Measurements from ENCODE around the gene HOXC12. TPM values are rescaled to one million over a fixed set of nuclear protein-coding genes. Genes with fewer than 3 reads are reported as not detected.

HOXC12 gene
- total RNA-seq, 4 donors from 2014 or later: not detected

- H3K27ac ChIP-seq: peak overlapping the region in 1 of 4 donors; percentile 81
- ATAC-seq (peak in 1 of 2 donors; percentile 9), DNase-seq (no peak)
- intact Hi-C loops (cut with DNase I; ENCODE audit: low total_unique reads) (no loop called here), in situ Hi-C loops (cut with MboI; ENCODE audit: low sequenced_read_pairs in 4 of 4) (no loop called here)
- TF ChIP-seq POLR2A (IDR thresholded peaks at IDR 0.05) (no peak), CTCF (IDR thresholded peaks at IDR 0.05 in 4 of 5, conservative IDR thresholded peaks at IDR 0.05 in 1 of 5) (no peak)
- H3K36me3 ChIP-seq: no peaks in the 10 kb centered on the region
- H3K4me3 ChIP-seq: peak overlapping the region in 1 of 4 donors; percentile 64
- no peaks in the 10 kb centered on the region for H3K9me3 ChIP-seq
- peaks cover 85 to 99% (median 89%) of the 10 kb centered on the region in 3 donors for H3K27me3 ChIP-seq
- peaks cover 7 to 24% of the 10 kb centered on the region in 2 donors for H3K4me1 ChIP-seq
These were observed 17.5 kb downstream of the HOXC12 start for GRCh38 chr12:53972152-53972702.

- ATAC-seq (peak in 1 of 2 donors; percentile 4), DNase-seq (no peak)
- in situ Hi-C loops (cut with MboI; ENCODE audit: low sequenced_read_pairs in 4 of 4): no loop called here
- peak within 1 kb of the TSS; percentile 67 to 81 (median 76) for H3K27ac ChIP-seq
- peaks cover 7 to 26% of the 10 kb centered on the region in 2 donors for H3K4me1 ChIP-seq
- peak within 1 kb of the TSS; percentile 55 to 64 (median 61) for H3K4me3 ChIP-seq
- intact Hi-C loops (cut with DNase I; ENCODE audit: low total_unique reads): no loop called here
- TF ChIP-seq POLR2A (IDR thresholded peaks at IDR 0.05): no peak
- no peak for TF ChIP-seq CTCF (IDR thresholded peaks at IDR 0.05 in 4 of 5, conservative IDR thresholded peaks at IDR 0.05 in 1 of 5)
- H3K9me3 ChIP-seq: no peaks in the 10 kb centered on the region
- peaks cover 89 to 100% (median 90%) of the 10 kb centered on the region in 3 donors for H3K27me3 ChIP-seq
- H3K36me3 ChIP-seq: no peaks in the 10 kb centered on the region
These were observed 18.1 kb downstream of the HOXC12 start, which contains the start of gene HOXC11 for GRCh38 chr12:53972722-53973235. Gene HOXC11 (plus strand): TSS chr12:53973126. CDS start chr12:53973242, 116 bp downstream.

GRCh38 chr12:53973236-53974042, 18.7 kb downstream of the HOXC12 start:
- ATAC-seq: peak; percentile 29 to 31
- peak; percentile 12 to 16 for TF ChIP-seq POLR2A (IDR thresholded peaks at IDR 0.05)
- TF ChIP-seq CTCF (IDR thresholded peaks at IDR 0.05 in 4 of 5, conservative IDR thresholded peaks at IDR 0.05 in 1 of 5): no peak
- Histone ChIP-seq H3K27me3 (peaks cover 91 to 100% (median 91%) of the 10 kb centered on the region in 3 donors), H3K4me3 (peak overlapping the region; percentile 55 to 64 (median 61)), H3K9me3 (no peaks in the 10 kb centered on the region), H3K27ac (peak overlapping the region; percentile 67 to 81 (median 76)), H3K4me1 (peaks cover 7 to 33% of the 10 kb centered on the region in 2 donors), H3K36me3 (no peaks in the 10 kb centered on the region)
- in situ Hi-C loops (cut with MboI; ENCODE audit: low sequenced_read_pairs in 4 of 4): no loop called here
- no peak for DNase-seq
- intact Hi-C loops (cut with DNase I; ENCODE audit: low total_unique reads): no loop called here

DNA sequence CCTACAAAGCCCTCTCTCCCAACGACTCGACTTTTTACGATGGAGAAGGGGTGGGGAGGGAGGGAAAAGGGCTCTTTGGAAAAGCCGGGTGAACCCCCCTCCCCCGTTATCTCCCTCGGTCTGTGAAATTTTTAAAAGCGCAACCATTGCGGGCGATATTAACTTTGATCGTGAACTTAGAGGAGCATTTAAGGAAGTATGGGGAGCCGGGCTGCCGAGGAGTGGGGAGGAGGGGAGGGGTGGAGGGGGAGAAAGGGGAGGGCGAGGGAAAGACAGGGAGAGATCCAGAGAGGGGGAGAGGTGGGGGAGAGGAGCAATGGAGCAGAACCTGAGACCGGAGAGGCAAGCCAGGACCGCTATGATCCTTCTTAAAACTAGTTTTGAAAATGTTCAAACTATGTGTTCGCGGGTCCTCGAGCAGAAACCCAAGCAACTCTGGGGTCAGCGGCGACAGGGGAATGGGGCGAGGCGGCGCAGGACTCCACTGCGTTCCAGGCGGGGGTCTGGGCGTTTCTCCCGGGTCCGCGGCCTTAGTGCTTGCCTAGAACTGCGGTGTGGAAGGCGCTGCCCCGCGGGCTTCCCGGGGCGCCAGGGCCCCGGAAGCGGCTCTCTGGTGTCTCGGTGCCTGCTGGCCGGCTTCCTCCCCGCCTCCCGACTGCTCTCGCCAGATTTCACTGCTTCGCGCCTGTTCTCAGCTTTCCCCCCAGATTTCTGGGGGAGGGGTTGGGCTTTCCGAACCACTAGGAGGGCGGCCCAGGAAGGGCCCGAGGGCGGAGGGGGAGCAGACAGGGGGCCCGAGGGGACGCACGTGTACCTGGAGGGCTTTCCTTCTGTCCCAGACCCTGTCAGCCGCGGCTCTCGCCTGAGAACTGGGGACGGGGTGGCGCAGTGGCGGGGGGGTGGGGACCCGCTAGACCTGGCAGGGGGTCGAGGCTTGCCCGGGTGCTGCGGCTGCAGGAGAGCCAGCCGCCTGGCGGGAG, 19.7 kb downstream of the HOXC12 start, which contains the start of gene HOTAIR:
Gene HOTAIR, minus strand, starts transcription at position 871 of the 980 bp plus-strand sequence.
- in situ Hi-C loops (cut with MboI; ENCODE audit: low sequenced_read_pairs in 4 of 4) (loop anchor here in 3 of 4 donors (25.0 kb wide), 3 partner anchors 238 to 1738 kb away; partner anchors contain the start of genes GPR84 (in 2 of the 3), BLOC1S1 (in 1 of the 3), ITGA7 (in 1 of the 3) and RDH5 (in 1 of the 3)), intact Hi-C loops (cut with DNase I; ENCODE audit: low total_unique reads) (no loop called here)
- TF ChIP-seq CTCF (IDR thresholded peaks at IDR 0.05 in 4 of 5, conservative IDR thresholded peaks at IDR 0.05 in 1 of 5) (no peak), POLR2A (IDR thresholded peaks at IDR 0.05) (peak in 1 of 2 donors; percentile 13)
- ATAC-seq (peak; percentile 32 to 37), DNase-seq (peak in 1 of 2 donors; percentile 55)
- H3K27me3 ChIP-seq: peaks cover 92 to 100% (median 95%) of the 10 kb centered on the region in 3 donors
- no peaks in the 10 kb centered on the region for H3K9me3 ChIP-seq
- no peaks in the 10 kb centered on the region for H3K36me3 ChIP-seq
- H3K4me1 ChIP-seq: peaks cover 7 to 36% of the 10 kb centered on the region in 2 donors
- H3K27ac ChIP-seq: peak within 1 kb of the TSS; percentile 67 to 81 (median 76)
- peak within 1 kb of the TSS; percentile 55 to 64 (median 61) for H3K4me3 ChIP-seq

All from gastrocnemius medialis (tissue), 4 donors.